GM19193 (cell line): ENCODE measurements around the gene TYRO3.

Experiments used
- POLR2A ChIP-seq: IDR thresholded peaks from 4 replicates; pipeline ENCODE4 v1.6.1; 2011; ENCODE audit not compliant: insufficient read depth, insufficient read length; ENCODE audit errors: extremely low read depth

Gene TYRO3

DNA sequence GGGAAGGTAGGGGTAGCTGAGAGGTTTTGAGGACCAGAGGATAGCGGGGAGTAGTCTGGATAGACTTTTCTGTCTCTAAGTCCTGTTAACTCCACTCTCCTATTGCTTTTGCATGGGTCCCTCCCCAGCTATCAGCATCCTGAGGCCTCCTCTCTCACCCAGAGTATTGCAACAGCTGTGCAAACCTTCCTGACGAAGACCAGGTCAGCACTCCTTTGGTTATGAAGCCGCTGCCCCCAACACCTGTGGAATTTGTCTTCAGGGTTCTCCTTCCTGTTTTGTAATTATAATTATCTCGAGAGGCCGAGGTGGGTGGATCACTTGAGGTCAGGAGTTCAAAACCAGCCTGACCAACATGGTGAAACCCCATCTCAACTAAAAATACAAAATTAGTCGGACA lies 24.8 kb downstream of the TYRO3 start:
- no peak for TF ChIP-seq POLR2A

DNA sequence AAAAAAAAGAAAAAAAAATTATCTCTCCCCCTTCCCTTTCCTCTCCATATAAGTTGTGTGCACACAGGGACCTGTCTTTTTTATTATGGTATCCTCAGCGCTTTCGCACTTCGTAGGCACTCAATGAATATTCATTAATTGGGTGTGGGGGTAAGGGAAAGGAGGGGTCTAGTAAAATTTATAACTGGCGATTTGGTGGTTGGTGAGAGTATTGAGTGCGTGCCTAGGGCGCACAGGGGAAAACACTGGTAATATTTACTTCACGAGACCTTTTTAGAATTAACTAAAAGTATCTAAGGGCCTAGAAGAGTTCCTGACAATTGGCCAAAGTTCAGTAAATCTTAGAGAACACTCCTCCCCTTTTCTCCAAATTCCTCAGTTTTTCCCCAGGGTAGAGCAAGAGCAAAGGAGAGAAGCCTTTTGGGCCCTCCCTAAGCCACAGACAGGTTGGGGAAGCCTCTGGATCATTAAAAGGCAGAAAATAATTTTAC lies 25.7 kb downstream of the TYRO3 start:
- TF ChIP-seq POLR2A: no peak

DNA sequence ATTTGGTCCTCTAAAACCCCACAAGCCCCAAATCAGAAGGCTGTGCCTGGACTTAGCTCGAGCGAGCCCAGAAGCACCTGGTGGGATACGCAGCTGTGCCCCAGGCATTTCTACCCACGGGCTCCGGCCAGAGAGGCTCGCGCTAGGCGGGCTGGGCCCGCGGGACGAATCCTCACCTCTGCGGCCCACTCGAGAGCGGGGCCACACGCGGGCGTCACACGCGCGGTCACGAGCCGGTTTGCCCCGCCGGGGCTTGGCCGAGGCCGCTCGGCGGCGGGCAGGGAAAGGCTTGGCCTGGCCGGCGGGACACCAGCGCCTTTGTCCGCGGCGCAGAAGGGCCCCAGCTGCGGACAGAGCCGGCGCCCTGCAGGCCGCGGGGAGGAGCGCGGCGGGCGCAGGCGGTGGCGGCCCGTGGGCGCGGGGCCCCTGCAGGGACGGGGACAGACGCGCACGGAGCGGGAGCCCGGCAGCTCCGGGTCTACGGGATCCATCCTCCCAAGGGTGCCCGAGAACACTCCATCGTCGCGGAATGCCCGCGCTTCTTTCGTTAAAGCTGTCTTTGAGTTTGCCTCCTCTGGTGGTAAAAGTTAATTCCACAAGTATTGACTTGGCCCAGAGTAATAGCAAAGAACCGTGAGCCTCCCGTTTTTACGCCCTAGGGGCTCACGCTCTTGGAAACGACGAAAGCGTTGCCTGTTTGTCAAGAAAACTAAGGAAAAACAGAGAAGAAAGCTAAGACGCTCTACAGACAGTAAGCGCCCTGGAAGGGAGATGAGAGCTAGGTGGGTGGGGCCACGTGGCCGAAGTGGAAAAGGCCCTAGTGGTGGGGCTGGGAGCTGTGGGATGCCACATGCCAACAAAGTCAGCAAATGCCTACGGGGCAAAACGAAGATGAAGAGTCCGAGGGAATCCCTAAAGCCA lies 26.4 kb downstream of the TYRO3 start:
- TF ChIP-seq POLR2A: no peak

DNA sequence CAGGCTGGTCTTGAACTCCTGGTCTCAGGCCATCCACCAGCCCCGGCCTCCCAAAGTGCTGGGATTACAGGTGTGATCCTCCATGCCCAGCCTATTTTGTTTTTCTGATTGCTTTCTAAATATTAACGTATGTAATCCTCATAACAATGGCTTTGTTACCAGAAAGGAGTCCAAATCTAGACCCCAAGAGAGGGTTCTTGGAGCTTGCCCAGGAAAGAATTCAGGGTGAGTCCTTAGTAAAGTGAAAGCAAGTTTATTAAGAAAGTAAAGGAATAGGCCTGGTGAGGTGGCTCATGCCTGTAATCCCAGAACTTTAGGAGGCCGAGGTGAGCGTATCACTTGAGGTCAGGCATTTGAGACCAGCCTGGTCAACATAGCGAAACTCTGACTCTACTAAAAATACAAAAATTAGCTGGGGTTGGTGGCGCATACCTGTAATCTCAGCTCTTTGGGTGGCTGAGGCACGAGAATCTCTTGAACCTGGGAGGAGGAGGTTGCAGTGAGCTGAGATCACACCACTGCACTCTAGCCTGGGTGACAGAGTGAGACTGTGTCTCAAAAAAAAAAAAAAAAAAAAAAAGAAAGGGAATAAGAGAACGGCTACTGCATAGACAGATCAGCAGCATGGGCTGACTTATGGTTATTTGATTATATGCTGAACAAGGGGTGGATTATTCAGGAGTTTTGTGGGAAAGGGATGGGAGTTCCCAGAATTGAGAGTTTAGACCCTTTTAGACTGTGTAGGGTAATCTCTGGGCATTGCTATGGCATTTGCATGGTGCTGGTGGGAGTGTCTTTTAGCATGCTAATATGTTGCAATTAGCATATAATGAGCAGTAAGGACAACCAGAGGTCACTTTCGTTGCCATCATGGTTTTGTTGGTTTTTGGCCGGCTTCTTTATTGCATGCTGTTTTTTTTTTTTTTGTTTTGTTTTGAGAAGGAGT lies 36.1 kb downstream of the TYRO3 start:
- TF ChIP-seq POLR2A: no peak

DNA sequence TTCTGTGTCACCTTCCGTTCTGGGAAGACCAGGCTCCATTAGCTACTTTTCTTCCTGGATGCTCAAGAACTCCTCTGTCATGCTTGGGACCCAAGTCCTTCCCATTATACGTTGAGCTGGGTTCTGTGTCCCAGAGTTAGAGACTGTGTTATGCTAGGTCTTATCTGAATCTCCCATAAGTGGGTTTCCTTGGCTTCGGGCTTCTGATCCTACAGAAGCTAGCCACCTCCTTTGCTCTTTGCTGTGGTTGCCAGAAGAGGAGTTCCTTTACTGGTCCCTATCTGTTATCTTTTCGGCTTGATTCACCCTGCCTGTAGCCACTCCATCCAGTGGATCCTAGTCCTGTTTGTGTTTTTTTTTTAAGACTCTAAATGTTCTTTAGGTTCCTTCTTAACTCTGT lies 38.0 kb downstream of the TYRO3 start:
- no peak for TF ChIP-seq POLR2A

DNA sequence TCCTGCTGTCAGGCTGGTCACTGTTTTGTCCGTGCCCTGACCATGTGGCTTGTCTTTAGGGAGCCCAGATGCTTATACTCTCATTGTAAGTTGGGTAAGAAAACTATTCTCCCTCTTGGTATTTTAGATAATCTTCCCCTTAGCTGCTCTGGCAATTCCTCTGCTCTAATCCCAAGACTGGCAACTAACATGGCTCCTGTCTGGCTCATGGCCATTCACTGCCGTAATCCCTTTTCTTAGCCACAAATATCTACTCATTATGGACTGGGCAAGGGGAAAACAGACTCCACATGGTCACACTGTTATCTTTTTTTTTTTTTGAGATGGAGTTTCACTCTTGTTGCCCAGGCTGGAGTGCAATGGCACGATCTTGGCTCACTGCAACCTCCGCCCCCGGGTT lies 38.8 kb downstream of the TYRO3 start:
- no peak for TF ChIP-seq POLR2A

DNA sequence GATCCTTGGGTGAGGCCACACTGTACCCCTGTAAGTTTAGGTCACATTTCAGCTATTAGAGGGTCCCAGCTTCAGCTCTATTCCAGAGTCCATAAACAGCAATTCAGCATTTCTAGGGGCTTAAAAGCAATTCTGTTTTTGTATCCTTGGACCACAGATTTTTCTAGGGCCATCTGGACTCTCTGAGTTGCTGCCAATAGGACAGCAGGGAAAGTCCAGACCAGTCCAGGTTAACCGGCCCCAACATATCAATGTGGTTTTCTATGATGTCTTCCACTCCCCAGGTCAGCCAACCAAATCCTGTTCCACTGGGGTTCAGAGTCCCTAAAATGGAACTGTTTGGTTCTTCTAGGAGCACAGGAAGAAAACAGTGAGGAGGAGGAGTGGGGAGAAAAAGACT lies 40.0 kb downstream of the TYRO3 start:
- no peak for TF ChIP-seq POLR2A

DNA sequence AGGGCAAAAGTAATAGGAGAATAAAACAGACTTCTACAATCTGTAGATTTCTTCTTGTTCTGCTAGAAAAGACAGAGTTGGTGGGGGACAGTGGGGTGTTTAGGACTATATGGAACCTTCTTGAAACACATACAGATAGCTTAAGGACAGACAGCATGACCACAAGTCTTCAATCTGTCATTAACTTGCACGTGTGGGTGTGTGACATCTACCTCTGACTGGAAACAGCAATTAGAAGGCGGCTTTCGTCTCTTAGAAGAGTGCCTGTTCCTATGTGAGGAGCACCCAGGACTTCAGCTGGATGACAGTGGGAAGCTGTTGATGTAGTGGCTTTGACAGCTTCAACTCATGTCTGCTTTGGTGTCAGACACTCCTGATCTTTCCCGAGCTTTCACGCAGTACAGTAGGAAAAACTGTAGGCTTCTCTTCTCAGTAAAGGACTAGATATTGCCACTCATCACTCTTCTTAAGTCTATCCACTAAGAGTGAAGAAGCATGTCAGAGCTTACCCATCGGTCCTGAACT lies 44.5 kb downstream of the TYRO3 start:
- no peak for TF ChIP-seq POLR2A

DNA sequence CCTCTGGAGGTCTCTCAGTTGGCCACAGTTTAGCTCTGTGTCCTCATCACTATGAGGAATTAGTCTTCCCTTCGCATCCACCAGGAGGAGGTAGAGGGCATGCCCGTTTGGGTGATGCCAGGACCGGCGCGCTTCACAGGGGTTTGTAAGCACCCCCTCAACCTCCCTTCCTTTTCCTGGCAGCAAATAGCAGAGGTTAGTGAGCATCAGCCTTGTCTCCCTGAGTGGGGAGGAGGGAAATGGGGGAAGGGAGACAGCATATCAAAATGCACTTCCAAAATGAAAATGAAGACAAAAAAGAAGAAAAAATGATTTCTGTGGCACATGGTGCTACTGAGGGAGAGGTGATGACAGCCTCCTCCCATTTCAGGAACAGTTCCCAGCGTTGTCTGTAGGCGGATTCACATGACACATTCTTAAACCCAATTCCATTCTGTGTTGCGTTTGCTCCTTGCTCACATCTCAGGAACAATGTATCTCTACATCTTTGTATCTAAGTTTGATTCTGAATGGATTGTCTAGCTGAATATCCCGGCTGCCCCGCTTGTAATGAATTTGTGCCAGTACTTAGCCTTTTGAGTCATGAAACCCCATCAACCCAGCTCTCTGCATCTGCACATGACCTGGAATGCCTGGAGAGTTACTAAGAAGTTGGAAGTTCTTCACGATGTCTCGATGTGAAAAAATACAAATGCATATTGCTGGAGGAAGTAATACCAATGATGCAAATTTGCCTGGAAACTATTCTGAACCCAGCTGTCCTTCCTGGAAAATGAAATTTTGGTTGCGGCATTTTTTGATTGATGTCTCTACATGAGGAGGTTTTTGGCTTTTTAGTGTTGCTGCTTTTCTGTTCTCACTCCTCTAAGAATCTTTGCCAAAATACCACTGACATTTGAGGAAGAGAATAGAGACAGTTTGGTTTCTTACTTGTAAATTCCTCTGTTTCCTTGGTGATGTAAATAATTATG lies 45.2 kb downstream of the TYRO3 start:
- no peak for TF ChIP-seq POLR2A

DNA sequence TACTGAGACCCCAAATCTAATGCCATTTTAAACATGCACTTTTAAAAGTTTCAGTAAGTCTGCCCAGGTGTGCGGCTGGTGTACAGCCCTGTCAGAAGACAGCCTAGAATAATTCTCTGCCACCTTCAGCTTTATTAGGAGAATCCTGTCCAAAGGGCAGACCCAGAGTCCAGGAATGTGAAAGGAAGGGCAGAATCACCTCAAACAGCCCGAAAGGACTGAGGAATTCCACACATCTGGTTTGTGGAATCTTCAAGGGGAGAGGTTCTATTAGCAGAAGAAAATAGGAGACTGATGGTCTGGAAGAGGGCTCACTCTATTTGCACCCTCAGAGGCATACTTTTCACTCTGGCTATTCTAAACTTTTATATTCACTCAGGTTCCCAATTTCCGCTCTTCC lies 46.6 kb downstream of the TYRO3 start:
- no peak for TF ChIP-seq POLR2A

DNA sequence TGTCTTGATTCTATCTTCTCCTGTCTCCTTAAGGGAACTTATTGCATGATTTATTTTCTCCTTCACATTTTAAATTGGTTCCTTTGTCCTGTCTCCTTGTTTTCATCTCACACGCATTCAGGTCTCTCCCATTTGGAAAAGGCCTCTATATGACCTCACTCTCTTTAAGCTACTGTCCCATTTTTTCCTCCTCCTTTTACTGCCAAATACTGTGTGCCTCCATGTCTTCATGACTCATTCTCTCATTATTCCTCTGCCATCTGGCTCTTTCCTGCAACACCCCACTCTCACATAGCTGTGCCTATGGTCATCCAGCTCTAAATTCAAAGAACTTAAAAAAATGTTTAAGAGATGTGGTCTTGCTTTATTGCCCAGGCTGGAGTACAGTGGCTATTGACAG lies 48.0 kb downstream of the TYRO3 start:
- TF ChIP-seq POLR2A: no peak

DNA sequence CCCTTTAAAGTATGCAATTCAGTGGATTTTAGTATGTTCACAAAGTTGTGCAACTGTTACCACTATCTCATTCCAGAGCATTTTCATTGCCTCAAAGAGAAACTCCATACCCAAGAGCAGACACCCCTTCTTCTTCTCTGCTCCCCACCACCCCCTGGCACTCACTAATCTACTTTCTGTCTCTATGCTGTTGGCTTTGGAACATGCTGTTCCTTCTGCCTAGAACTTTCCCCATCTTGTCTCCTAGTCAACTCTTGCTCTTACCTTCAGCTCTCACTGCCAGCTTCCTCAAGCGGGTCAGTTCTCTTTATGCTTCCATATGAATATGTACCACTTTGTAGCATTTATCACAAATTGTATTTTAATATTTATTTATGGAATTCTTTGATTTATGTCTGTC lies 50.1 kb downstream of the TYRO3 start:
- no peak for TF ChIP-seq POLR2A

DNA sequence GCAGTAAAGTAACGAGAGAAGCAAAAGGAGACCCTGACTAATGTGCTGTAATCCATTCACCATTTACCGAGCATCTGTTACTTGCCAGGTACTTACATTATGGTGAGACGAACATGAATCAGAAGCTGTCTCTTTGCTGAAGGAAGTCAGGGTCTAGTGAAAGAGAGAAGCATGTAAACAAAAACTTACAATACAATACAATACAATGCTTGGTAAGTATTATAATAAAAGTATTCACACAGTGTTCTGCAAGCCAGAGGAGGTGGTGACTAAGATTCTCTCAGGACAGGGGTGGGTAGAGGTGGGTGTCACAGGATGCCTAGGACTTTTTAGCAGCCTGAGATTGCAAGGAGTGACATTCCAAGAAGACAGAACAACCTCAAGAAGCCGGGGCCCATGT lies 51.0 kb downstream of the TYRO3 start:
- TF ChIP-seq POLR2A: no peak

DNA sequence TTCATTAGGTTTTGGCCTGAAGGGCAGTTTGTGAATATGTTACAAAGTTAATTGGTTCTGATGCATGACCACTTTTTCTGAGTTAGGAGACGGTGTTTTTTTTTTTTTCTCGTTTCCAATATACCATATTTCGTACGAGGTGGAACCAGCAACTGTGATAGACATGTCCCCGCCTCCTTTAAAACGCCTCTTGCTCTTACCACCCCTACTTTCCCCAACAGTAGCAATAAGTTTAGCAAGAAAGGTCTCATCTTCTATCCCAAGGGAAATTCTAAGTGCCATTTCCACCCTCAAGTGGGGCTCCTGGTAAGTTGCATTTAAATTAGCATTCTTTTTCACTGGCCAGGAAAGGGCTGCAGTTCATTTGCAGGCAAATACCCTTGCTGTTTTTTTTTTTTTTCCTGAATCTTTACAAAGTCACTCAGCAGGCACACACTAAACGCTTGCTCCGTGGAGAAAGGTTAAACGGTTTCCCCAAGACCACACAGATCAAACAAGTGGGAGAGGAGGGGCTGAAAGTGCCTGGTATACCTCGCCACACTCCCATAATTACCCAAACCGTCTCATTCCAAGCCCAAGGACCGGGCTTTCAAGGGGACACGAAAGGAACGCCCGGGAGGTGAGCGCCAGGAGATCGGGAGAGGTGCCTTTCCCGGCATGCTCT lies 61.7 kb downstream of the TYRO3 start:
- no peak for TF ChIP-seq POLR2A
